H9 (cell line): ENCODE measurements around the gene LHFPL2. TPM values are rescaled to one million over a fixed set of nuclear protein-coding genes. Genes with fewer than 3 reads are reported as not detected.

Experiments used
- DNase-seq: peaks from one replicate; pipeline ENCODE4 v3.0.0-alpha.2; 2017
- H2AFZ ChIP-seq: one replicate; pipeline ENCODE4 v1.6.1; 2013; ENCODE audit warnings: mild to moderate bottlenecking, low read length, control low read depth, moderate library complexity
- H2AK5ac ChIP-seq: 2 replicates; pipeline ENCODE4 v1.6.1; 2013; ENCODE audit warnings: low read length, control low read depth, mixed read lengths; ENCODE audit not compliant: insufficient read length
- H2BK120ac ChIP-seq: one replicate; pipeline ENCODE4 v1.6.1; 2013; ENCODE audit warnings: low read depth, mild to moderate bottlenecking, low read length, control low read depth, inconsistent platforms; ENCODE audit not compliant: poor library complexity, severe bottlenecking
- H2BK12ac ChIP-seq: 2 replicates; pipeline ENCODE4 v1.6.1; 2013; ENCODE audit warnings: low read length, control low read depth, mixed read lengths, low read depth; ENCODE audit not compliant: insufficient read length
- H2BK15ac ChIP-seq: 2 replicates; pipeline ENCODE4 v1.6.1; 2013; ENCODE audit warnings: low read depth, low read length, control low read depth
- H2BK20ac ChIP-seq: one replicate; pipeline ENCODE4 v1.6.1; 2013; ENCODE audit warnings: low read depth, mild to moderate bottlenecking, low read length, control low read depth, inconsistent platforms; ENCODE audit not compliant: poor library complexity, severe bottlenecking
- H2BK5ac ChIP-seq: 2 replicates; pipeline ENCODE4 v1.6.1; 2013; ENCODE audit warnings: low read length, control low read depth, mixed read lengths; ENCODE audit not compliant: insufficient read length
- H3K14ac ChIP-seq: 2 replicates; pipeline ENCODE4 v1.6.1; 2013; ENCODE audit warnings: low read length, control low read depth; ENCODE audit not compliant: insufficient read depth
- H3K18ac ChIP-seq: 2 replicates; pipeline ENCODE4 v1.6.1; 2013; ENCODE audit warnings: low read depth, mild to moderate bottlenecking, mixed read lengths, low read length, control low read depth; ENCODE audit not compliant: insufficient read length
- H3K23ac ChIP-seq: 2 replicates; pipeline ENCODE4 v1.6.1; 2013; ENCODE audit warnings: low read length, control low read depth, mixed read lengths, low read depth; ENCODE audit not compliant: insufficient read length
- H3K23me2 ChIP-seq: 2 replicates; pipeline ENCODE4 v1.6.1; 2013; ENCODE audit warnings: low read depth, mild to moderate bottlenecking, mixed read lengths, low read length, control low read depth; ENCODE audit not compliant: insufficient read length, poor library complexity, severe bottlenecking
- H3K27ac ChIP-seq: 2 replicates; pipeline ENCODE4 v1.5.1; 2013; ENCODE audit warnings: low read length, control low read depth, mixed read lengths, low read depth; ENCODE audit not compliant: insufficient read length
- H3K27me3 ChIP-seq: 2 replicates; pipeline ENCODE4 v1.6.1; 2013; ENCODE audit warnings: low read length, control low read depth, inconsistent platforms; ENCODE audit not compliant: insufficient read depth
- H3K4ac ChIP-seq: 2 replicates; pipeline ENCODE4 v1.6.1; 2013; ENCODE audit warnings: low read depth, mild to moderate bottlenecking, control low read depth, inconsistent platforms, low read length, moderate library complexity
- H3K4me1 ChIP-seq: 2 replicates; pipeline ENCODE4 v1.6.1; 2013; ENCODE audit warnings: low read length, control low read depth, inconsistent platforms; ENCODE audit not compliant: insufficient read depth
- H3K4me2 ChIP-seq: 2 replicates; pipeline ENCODE4 v1.6.1; 2013; ENCODE audit warnings: low read length, control low read depth, mixed read lengths; ENCODE audit not compliant: insufficient read length, insufficient read depth
- H3K56ac ChIP-seq: 2 replicates; pipeline ENCODE4 v1.6.1; 2013; ENCODE audit warnings: low read depth, mild to moderate bottlenecking, mixed read lengths, low read length, control low read depth; ENCODE audit not compliant: insufficient read length
- H3K79me1 ChIP-seq: 2 replicates; pipeline ENCODE4 v1.6.1; 2013; ENCODE audit warnings: low read depth, mild to moderate bottlenecking, moderate library complexity, low read length, control low read depth, inconsistent platforms; ENCODE audit not compliant: insufficient read depth, poor library complexity, severe bottlenecking
- H3K79me2 ChIP-seq: 2 replicates; pipeline ENCODE4 v1.6.1; 2013; ENCODE audit warnings: low read length, control low read depth, inconsistent platforms; ENCODE audit not compliant: insufficient read depth
- H3K9ac ChIP-seq: 2 replicates; pipeline ENCODE4 v1.6.1; 2013; ENCODE audit warnings: low read length, control low read depth, mixed read lengths; ENCODE audit not compliant: insufficient read length; ENCODE audit errors: extremely low read depth
- H3K9me3 ChIP-seq: one replicate; pipeline ENCODE4 v1.6.1; 2013; ENCODE audit warnings: low read depth, low read length, inconsistent platforms; ENCODE audit not compliant: control insufficient read depth
- H3T11ph ChIP-seq: one replicate; pipeline ENCODE4 v1.6.1; 2013; ENCODE audit warnings: mild to moderate bottlenecking, low read length, control low read depth, inconsistent platforms
- H4K20me1 ChIP-seq: one replicate; pipeline ENCODE4 v1.6.1; 2013; ENCODE audit not compliant: control insufficient read depth, insufficient read length, insufficient read depth
- H4K5ac ChIP-seq: 2 replicates; pipeline ENCODE4 v1.6.1; 2013; ENCODE audit warnings: low read depth, mild to moderate bottlenecking, mixed read lengths, low read length, control low read depth; ENCODE audit not compliant: insufficient read length
- H4K8ac ChIP-seq: replicated peaks from 2 replicates; pipeline ENCODE4 v1.6.1; 2013; ENCODE audit warnings: low read length, control low read depth, mixed read lengths, low read depth; ENCODE audit not compliant: insufficient read length
- H4K91ac ChIP-seq: 2 replicates; pipeline ENCODE4 v1.6.1; 2013; ENCODE audit warnings: low read depth, mild to moderate bottlenecking, moderate library complexity, mixed read lengths, low read length, control low read depth; ENCODE audit not compliant: insufficient read length
- H3K27ac Mint-ChIP-seq, 3 experiments: 2 replicates in 2 of 3; 3 replicates in 1 of 3; pipeline ENCODE4 v1.8.0; 2020 to 2021; ENCODE audit warnings: mixed read lengths in 3 of 3, mild to moderate bottlenecking in 1 of 3, moderate library complexity in 1 of 3
- H3K27me3 Mint-ChIP-seq: 2 replicates; pipeline ENCODE4 v1.8.0; 2021; ENCODE audit warnings: low read depth, mild to moderate bottlenecking, moderate library complexity, mixed read lengths
- H3K36me3 Mint-ChIP-seq, 3 experiments: 2 replicates in 2 of 3; 3 replicates in 1 of 3; pipeline ENCODE4 v1.8.0; 2020 to 2021; ENCODE audit warnings: low read depth in 3 of 3, mixed read lengths in 3 of 3; ENCODE audit not compliant: insufficient read depth in 1 of 3
- H3K4me1 Mint-ChIP-seq, 2 experiments: 2 replicates each; pipeline ENCODE4 v1.8.0; 2020; ENCODE audit warnings: mixed read lengths in 2 of 2
- H3K4me3 Mint-ChIP-seq, 2 experiments: 2 replicates in 1 of 2; 3 replicates in 1 of 2; pipeline ENCODE4 v1.8.0; 2020 to 2021; ENCODE audit warnings: mild to moderate bottlenecking in 2 of 2, mixed read lengths in 2 of 2, moderate library complexity in 1 of 2
- H3K9me3 Mint-ChIP-seq, 2 experiments: 2 replicates in 1 of 2; 3 replicates in 1 of 2; pipeline ENCODE4 v1.8.0; 2020; ENCODE audit warnings: mild to moderate bottlenecking in 2 of 2, mixed read lengths in 2 of 2, moderate library complexity in 1 of 2
- CTCF ChIP-seq: fragments of 200-600 bp; sonication (generic); conservative IDR thresholded peaks from 3 replicates; pipeline ENCODE4 v1.8.0; 2021; ENCODE audit warnings: antibody characterized with exemption, mild to moderate bottlenecking
- WGBS: extraction: QIAGEN DNeasy Blood & Tissue Kit; methylation state at CpG from one replicate; pipeline ENCODE4 v1.1.7; 2013; ENCODE audit warnings: missing lambda C conversion rate, low lambda C conversion rate, mixed read lengths; ENCODE audit not compliant: insufficient read length; ENCODE audit errors: extremely low coverage; 5-methylcytosine and 5-hydroxymethylcytosine counted together
- total RNA-seq: library from RNA; stranded (reverse); gene quantifications from 2 replicates; pipeline ENCODE4 v1.2.1, GENCODE V29; 2021

LHFPL2 gene
- total RNA-seq, 1 experiment from 2014 or later = 26.3 TPM

GRCh38 chr5:78634634-78635033, 13.9 kb downstream of the LHFPL2 start:
- Histone ChIP-seq H3K9me3 (no peaks in the 10 kb centered on the region), H4K20me1 (no peaks in the 10 kb centered on the region), H3K9ac (no peak overlapping the region), H3K4me1 (peaks cover 8% of the 10 kb centered on the region; the same call in 1 of the 2 replicates), H3K18ac (no peak overlapping the region), H3K23me2 (no peaks in the 10 kb centered on the region), H3K14ac (no peak overlapping the region), H3T11ph (no peak overlapping the region), H3K4me2 (no peak overlapping the region), H3K27ac (no peak overlapping the region), H3K79me1 (peaks cover 10% of the 10 kb centered on the region), H2BK120ac (no peak overlapping the region), H4K8ac (no peak overlapping the region), H4K5ac (no peak overlapping the region), H3K79me2 (peaks cover 40% of the 10 kb centered on the region), H3K23ac (no peak overlapping the region), H2BK15ac (no peak overlapping the region), H3K27me3 (no peaks in the 10 kb centered on the region), H2BK5ac (no peak overlapping the region), H2BK20ac (no peak overlapping the region), H2BK12ac (no peak overlapping the region), H2AK5ac (no peak overlapping the region), H4K91ac (no peak overlapping the region), H3K56ac (no peak overlapping the region), H2AFZ (no peak overlapping the region), H3K4ac (no peak overlapping the region)
- no CpG with 5 or more reads among the region's 3 CpGs for WGBS
- H3K4me1 Mint-ChIP-seq = peaks cover 14 to 17% of the 10 kb centered on the region in 2 experiments
- H3K4me3 Mint-ChIP-seq = no peak overlapping the region
- H3K9me3 Mint-ChIP-seq = no peaks in the 10 kb centered on the region
- H3K27me3 Mint-ChIP-seq = no peaks in the 10 kb centered on the region
- peak; percentile 29; the same call in 1 of the 3 replicates for TF ChIP-seq CTCF
- DNase-seq = no peak
- peaks cover 37 to 52% (median 38%) of the 10 kb centered on the region in 3 experiments for H3K36me3 Mint-ChIP-seq
- H3K27ac Mint-ChIP-seq = peak overlapping the region in 1 of 3 experiments; percentile 38; a peak in 3 of 7 replicates
